ENCODE data around the gene MOV10.

The MOV10 gene

DNA sequence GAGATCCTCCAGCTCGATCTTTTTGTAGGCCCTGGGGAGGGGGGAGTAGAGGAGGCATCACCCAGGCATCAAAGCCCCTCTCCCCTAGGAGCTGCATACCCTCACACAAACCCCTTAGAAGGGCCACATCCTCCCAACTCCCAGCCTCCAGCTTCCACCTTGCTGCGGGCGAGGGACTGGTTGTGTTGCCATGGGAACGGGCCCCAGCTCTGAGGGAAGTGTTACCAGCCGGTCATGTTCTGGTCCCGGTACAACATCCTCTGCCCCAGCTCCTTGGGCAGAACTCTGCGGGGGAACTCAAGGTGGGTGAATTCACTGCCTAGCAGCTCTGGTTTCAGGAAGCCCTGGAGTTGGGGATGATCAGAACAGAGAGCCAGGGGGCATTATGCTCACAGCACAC lies 36.6 kb downstream of the MOV10 start:
- Histone ChIP-seq H3K36me3 (ENCODE audit: control insufficient read depth in 2 of 2, insufficient read depth in 1 of 2, low read length in 2 of 2) (peaks cover 0 to 3% of the 10 kb centered on the region in 2 experiments; a peak in 1 of 3 replicates), H3K9me3 (ENCODE audit: control insufficient read depth, insufficient read depth, low read depth, low read length) (no peaks in the 10 kb centered on the region), H3K27ac (ENCODE audit: extremely low read depth, low read depth, low read length) (no peak overlapping the region), H3K4me3 (ENCODE audit: low read depth, low read length) (no peak overlapping the region), H3K4me1 (ENCODE audit: control insufficient read depth, insufficient read depth, low read length) (no peaks in the 10 kb centered on the region)
- ChIA-PET POLR2A (interaction anchor here (0.6 kb wide), 1 partner anchor 190 kb away, joined by 5 read pairs; no protein-coding TSS in a partner anchor), CTCF (interaction anchor here (0.7 to 1.0 kb wide), 2 partner anchors 7 to 320 kb away, joined by 3 to 6 read pairs; a partner anchor contains a TSS)
- TF ChIP-seq ZNF76 (tag by site-specific recombination; IDR thresholded peaks at IDR 0.05; ENCODE audit: borderline replicate concordance, low read depth) (no peak), ZNF664 (tag by site-specific recombination; IDR thresholded peaks at IDR 0.05) (no peak), REPIN1 (tag by site-specific recombination; IDR thresholded peaks at IDR 0.05; ENCODE audit: low read depth) (no peak), ZNF426 (tag by site-specific recombination; IDR thresholded peaks at IDR 0.05) (no peak), ZNF10 (tag by site-specific recombination; IDR thresholded peaks at IDR 0.05) (no peak), KLF7 (tag by site-specific recombination; IDR thresholded peaks at IDR 0.05; ENCODE audit: borderline replicate concordance) (no peak), MZF1 (tag by site-specific recombination; IDR thresholded peaks at IDR 0.05; ENCODE audit: borderline replicate concordance) (no peak), ZNF155 (tag by site-specific recombination; IDR thresholded peaks at IDR 0.05) (no peak), ZNF248 (tag by site-specific recombination; IDR thresholded peaks at IDR 0.05) (no peak), KLF1 (tag by site-specific recombination; IDR thresholded peaks at IDR 0.05) (no peak), HOXC10 (CRISPR knock-in tag; IDR thresholded peaks at IDR 0.05) (no peak), ZBTB6 (tag by site-specific recombination; IDR thresholded peaks at IDR 0.05) (no peak), SP7 (tag by site-specific recombination; IDR thresholded peaks at IDR 0.05) (no peak), WT1 (tag by site-specific recombination; IDR thresholded peaks at IDR 0.05) (no peak), ZNF174 (tag by site-specific recombination; IDR thresholded peaks at IDR 0.05) (no peak), ZNF571 (tag by site-specific recombination; IDR thresholded peaks at IDR 0.05) (no peak), BCL11B (tag by site-specific recombination; IDR thresholded peaks at IDR 0.05; ENCODE audit: low read depth) (no peak), ZNF311 (tag by site-specific recombination; IDR thresholded peaks at IDR 0.05; ENCODE audit: borderline replicate concordance) (no peak), ZBTB44 (tag by site-specific recombination; IDR thresholded peaks at IDR 0.05) (no peak)
- TF ChIP-seq, protein P1, sequence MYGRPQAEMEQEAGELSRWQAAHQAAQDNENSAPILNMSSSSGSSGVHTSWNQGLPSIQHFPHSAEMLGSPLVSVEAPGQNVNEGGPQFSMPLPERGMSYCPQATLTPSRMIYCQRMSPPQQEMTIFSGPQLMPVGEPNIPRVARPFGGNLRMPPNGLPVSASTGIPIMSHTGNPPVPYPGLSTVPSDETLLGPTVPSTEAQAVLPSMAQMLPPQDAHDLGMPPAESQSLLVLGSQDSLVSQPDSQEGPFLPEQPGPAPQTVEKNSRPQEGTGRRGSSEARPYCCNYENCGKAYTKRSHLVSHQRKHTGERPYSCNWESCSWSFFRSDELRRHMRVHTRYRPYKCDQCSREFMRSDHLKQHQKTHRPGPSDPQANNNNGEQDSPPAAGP (tag by site-specific recombination; IDR thresholded peaks at IDR 0.05): no peak

DNA sequence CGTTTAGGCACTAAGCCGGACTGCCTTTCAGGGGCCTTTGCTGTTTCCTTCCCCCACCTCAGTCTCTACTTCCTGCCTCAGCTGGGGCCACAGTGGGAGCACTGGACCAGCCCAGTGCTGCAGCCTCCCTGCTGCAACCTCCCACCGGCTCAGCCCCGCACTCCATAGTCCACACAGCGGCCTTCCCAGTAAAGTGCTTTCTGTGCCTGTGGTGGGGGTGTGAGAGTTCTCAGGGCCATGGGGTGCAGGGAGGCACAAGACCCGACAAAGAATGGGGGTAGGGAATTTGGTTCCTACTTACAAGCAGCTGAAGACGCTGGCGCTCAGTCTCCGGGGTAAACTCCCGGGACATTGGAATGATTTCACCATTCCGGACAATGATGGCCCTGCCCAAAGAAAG lies 37.2 kb downstream of the MOV10 start:
- ChIA-PET CTCF (interaction anchor here (0.5 kb wide), 1 partner anchor 129 kb away, joined by 3 read pairs; no protein-coding TSS in a partner anchor), POLR2A (interaction anchor here (0.6 kb wide), 1 partner anchor 190 kb away, joined by 5 read pairs; no protein-coding TSS in a partner anchor)
- Histone ChIP-seq H3K27ac (ENCODE audit: extremely low read depth, low read depth, low read length) (no peak overlapping the region), H3K4me1 (ENCODE audit: control insufficient read depth, insufficient read depth, low read length) (no peaks in the 10 kb centered on the region), H3K4me3 (ENCODE audit: low read depth, low read length) (no peak overlapping the region), H3K36me3 (ENCODE audit: control insufficient read depth in 2 of 2, insufficient read depth in 1 of 2, low read length in 2 of 2) (peaks cover 0 to 3% of the 10 kb centered on the region in 2 experiments; a peak in 1 of 3 replicates), H3K9me3 (ENCODE audit: control insufficient read depth, insufficient read depth, low read depth, low read length) (no peaks in the 10 kb centered on the region)
- TF ChIP-seq ZNF747 (tag by site-specific recombination; IDR thresholded peaks at IDR 0.05) (no peak), ZNF184 (tag by site-specific recombination; IDR thresholded peaks at IDR 0.05) (no peak), ZIC2 (tag by site-specific recombination; IDR thresholded peaks at IDR 0.05) (peak; percentile 99)
